Lower lobe of right lung (tissue), 2 donors: Measurements from ENCODE around the gene GUK1. TPM values are rescaled to one million over a fixed set of nuclear protein-coding genes. Genes with fewer than 3 reads are reported as not detected.

Source experiments
- ATAC-seq, 2 donors: fragments of 200-7000 bp; cut with Tn5 transposase; one replicate each; pipeline ENCODE4 v1.9.1; 2020 to 2022; ENCODE audit warnings: mild to moderate bottlenecking in 2 of 2, moderate library complexity in 2 of 2
- DNase-seq: peaks from one replicate; pipeline ENCODE4 v3.0.0-alpha.2; 2020
- H3K27ac ChIP-seq: fragments of 200-600 bp; one replicate; pipeline ENCODE4 v1.8.0; 2022
- H3K27me3 ChIP-seq: fragments of 200-600 bp; one replicate; pipeline ENCODE4 v1.8.0; 2022; ENCODE audit warnings: low read depth
- H3K36me3 ChIP-seq: fragments of 200-600 bp; one replicate; pipeline ENCODE4 v1.8.0; 2022; ENCODE audit warnings: mild to moderate bottlenecking
- H3K4me1 ChIP-seq: fragments of 200-600 bp; one replicate; pipeline ENCODE4 v1.8.0; 2022
- H3K4me3 ChIP-seq: fragments of 200-600 bp; one replicate; pipeline ENCODE4 v1.8.0; 2022; ENCODE audit warnings: mild to moderate bottlenecking
- H3K9me3 ChIP-seq: fragments of 200-600 bp; one replicate; pipeline ENCODE4 v1.8.0; 2022
- CTCF ChIP-seq: fragments of 200-600 bp; IDR thresholded peaks from one replicate; pipeline ENCODE4 v1.8.0; 2022; ENCODE audit warnings: antibody characterized with exemption, mild to moderate bottlenecking
- intact Hi-C: fragments of 100-400 bp; cut with DNase I; formaldehyde crosslinking; loops from one replicate; pipeline ENCODE4 v1.11.0; 2022
- total RNA-seq: library from RNA; stranded (reverse); fragmentation: NEBNext Ultra II Directional; extraction: Animal tissue kit (Norgen Biotek cat#: 25700); gene quantifications from one replicate; pipeline ENCODE4 v1.2.1, GENCODE V29; 2021
- donor health status: DM: no; HTN: yes; CAD: no; lungs with severe emphysema.

GUK1 gene
- total RNA-seq, 1 donor from 2014 or later, result 192 TPM

DNA sequence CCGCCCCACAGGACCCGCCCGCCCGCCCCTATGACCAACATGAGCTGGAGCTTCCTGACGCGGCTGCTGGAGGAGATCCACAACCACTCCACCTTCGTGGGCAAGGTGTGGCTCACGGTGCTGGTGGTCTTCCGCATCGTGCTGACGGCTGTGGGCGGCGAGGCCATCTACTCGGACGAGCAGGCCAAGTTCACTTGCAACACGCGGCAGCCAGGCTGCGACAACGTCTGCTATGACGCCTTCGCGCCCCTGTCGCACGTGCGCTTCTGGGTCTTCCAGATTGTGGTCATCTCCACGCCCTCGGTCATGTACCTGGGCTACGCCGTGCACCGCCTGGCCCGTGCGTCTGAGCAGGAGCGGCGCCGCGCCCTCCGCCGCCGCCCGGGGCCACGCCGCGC lies 17.6 kb downstream of the GUK1 start:
- H3K27ac ChIP-seq, result no peak overlapping the region
- H3K4me1 ChIP-seq, result peaks cover 18% of the 10 kb centered on the region
- DNase-seq (peak; percentile 44), ATAC-seq (no peak)
- peaks cover 10% of the 10 kb centered on the region for H3K27me3 ChIP-seq
- intact Hi-C loops, result no loop called here
- no peak overlapping the region for H3K4me3 ChIP-seq
- no peak for TF ChIP-seq CTCF
- H3K9me3 ChIP-seq, result no peaks in the 10 kb centered on the region
- H3K36me3 ChIP-seq, result no peaks in the 10 kb centered on the region

DNA sequence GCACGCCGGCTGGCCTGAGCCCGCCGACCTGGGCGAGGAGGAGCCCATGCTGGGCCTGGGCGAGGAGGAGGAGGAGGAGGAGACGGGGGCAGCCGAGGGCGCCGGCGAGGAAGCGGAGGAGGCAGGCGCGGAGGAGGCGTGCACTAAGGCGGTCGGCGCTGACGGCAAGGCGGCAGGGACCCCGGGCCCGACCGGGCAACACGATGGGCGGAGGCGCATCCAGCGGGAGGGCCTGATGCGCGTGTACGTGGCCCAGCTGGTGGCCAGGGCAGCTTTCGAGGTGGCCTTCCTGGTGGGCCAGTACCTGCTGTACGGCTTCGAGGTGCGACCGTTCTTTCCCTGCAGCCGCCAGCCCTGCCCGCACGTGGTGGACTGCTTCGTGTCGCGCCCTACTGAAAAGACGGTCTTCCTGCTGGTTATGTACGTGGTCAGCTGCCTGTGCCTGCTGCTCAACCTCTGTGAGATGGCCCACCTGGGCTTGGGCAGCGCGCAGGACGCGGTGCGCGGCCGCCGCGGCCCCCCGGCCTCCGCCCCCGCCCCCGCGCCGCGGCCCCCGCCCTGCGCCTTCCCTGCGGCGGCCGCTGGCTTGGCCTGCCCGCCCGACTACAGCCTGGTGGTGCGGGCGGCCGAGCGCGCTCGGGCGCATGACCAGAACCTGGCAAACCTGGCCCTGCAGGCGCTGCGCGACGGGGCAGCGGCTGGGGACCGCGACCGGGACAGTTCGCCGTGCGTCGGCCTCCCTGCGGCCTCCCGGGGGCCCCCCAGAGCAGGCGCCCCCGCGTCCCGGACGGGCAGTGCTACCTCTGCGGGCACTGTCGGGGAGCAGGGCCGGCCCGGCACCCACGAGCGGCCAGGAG lies 18.3 kb downstream of the GUK1 start:
- no peak overlapping the region for H3K4me3 ChIP-seq
- DNase-seq, result peak; percentile 36
- H3K9me3 ChIP-seq, result no peaks in the 10 kb centered on the region
- no peaks in the 10 kb centered on the region for H3K36me3 ChIP-seq
- ATAC-seq, result no peak
- peaks cover 24% of the 10 kb centered on the region for H3K4me1 ChIP-seq
- no peak for TF ChIP-seq CTCF
- intact Hi-C loops, result no loop called here
- H3K27ac ChIP-seq, result no peak overlapping the region
- peaks cover 10% of the 10 kb centered on the region for H3K27me3 ChIP-seq

DNA sequence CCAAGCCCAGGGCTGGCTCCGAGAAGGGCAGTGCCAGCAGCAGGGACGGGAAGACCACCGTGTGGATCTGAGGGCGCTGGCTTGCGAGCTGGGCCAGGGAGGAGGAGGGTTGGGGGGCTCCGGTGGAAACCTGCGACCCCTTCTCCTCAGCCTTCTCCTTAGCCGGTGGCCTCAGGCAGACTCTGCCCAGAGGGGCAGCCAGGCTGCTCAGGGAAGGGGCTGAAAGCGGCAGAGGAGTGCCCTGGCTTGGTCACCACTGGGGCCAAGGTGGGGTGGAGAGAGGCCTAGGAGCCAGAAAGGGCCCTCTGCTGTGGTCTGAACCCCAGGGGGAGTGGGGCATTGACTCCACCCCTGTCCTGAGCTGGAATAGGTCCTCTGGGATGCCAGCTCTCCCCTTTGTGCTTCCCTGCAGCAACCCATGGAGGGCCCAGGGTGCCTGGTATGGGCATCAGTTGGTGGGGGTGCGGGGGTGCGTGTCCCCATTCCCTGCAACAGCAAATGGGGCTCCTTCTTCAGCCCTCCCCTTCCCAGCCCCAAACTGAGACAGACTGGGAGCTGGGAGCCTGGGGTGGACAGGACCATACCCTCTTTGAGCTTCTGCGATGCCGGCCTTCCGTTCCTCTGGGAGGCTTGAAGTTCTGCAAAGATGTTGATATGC lies 19.1 kb downstream of the GUK1 start:
- Histone ChIP-seq H3K4me1 (peaks cover 29% of the 10 kb centered on the region), H3K36me3 (no peaks in the 10 kb centered on the region), H3K4me3 (no peak overlapping the region), H3K9me3 (no peaks in the 10 kb centered on the region), H3K27me3 (peaks cover 10% of the 10 kb centered on the region), H3K27ac (no peak overlapping the region)
- intact Hi-C loops, result no loop called here
- ATAC-seq (no peak), DNase-seq (peak; percentile 31)
- no peak for TF ChIP-seq CTCF

DNA sequence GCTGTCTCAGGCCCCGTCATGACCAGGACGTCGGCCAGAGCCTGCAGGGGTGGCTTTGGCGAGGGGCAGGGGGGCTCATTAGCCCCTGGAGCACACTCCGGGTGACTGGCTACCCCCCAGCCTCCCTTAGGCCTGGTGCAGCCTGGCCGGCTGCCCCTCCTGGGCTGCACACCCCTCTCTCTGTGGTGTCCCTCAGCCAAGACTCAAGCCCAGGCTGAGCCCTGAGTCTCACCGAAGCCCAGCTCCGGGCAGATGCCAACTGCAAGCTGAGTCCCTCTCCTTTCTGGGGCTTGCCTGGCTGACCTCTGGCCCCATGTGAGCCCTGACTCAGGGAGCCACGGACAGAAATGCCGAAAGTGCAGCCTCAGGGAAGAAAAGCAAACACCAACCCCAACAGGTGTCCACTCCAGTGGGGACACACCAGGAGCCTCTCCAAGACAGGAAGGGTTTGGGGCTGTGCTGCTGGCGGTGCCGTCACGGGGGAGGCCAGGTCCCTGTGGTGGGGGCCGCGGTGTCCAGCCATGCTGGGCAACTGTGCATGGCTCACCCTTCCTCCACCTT lies 20.2 kb downstream of the GUK1 start:
- H3K9me3 ChIP-seq, result no peaks in the 10 kb centered on the region
- intact Hi-C loops, result no loop called here
- TF ChIP-seq CTCF, result no peak
- no peak for ATAC-seq
- H3K4me1 ChIP-seq, result peaks cover 40% of the 10 kb centered on the region
- H3K36me3 ChIP-seq, result no peaks in the 10 kb centered on the region
- peaks cover 10% of the 10 kb centered on the region for H3K27me3 ChIP-seq
- H3K4me3 ChIP-seq, result no peak overlapping the region
- DNase-seq, result peak; percentile 40
- H3K27ac ChIP-seq, result no peak overlapping the region

DNA sequence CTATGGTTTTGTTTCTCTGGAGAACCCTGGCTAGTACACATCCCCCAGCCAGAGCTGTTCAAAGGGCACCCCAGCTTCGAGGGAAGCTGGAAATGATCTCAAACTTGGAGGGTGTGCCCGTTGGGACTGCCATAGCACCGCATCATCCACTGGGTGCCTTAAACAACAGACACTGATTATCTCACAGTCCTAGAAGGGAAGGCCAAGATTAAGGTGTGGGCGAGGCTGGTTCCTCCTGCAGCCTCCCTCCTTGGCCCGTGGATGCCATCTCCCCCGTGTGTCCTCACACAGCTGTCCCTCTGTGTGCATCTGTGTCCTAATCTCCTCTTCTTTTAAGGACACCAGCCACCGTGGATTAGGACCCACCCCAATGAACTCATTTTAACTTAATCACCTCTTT lies 21.3 kb downstream of the GUK1 start:
- Histone ChIP-seq H3K27ac (peak overlapping the region; percentile 100), H3K4me1 (peaks cover 42% of the 10 kb centered on the region), H3K9me3 (no peaks in the 10 kb centered on the region), H3K27me3 (peaks cover 10% of the 10 kb centered on the region), H3K4me3 (no peak overlapping the region), H3K36me3 (no peaks in the 10 kb centered on the region)
- TF ChIP-seq CTCF, result no peak
- intact Hi-C loops, result no loop called here
- ATAC-seq, result no peak
- DNase-seq, result peak; percentile 22
